Measurements from ENCODE around the gene TFG. TPM values are rescaled to one million over a fixed set of nuclear protein-coding genes. Genes with fewer than 3 reads are reported as not detected.

The TFG gene
- 156 and 159 TPM in 2 replicates for total RNA-seq

DNA sequence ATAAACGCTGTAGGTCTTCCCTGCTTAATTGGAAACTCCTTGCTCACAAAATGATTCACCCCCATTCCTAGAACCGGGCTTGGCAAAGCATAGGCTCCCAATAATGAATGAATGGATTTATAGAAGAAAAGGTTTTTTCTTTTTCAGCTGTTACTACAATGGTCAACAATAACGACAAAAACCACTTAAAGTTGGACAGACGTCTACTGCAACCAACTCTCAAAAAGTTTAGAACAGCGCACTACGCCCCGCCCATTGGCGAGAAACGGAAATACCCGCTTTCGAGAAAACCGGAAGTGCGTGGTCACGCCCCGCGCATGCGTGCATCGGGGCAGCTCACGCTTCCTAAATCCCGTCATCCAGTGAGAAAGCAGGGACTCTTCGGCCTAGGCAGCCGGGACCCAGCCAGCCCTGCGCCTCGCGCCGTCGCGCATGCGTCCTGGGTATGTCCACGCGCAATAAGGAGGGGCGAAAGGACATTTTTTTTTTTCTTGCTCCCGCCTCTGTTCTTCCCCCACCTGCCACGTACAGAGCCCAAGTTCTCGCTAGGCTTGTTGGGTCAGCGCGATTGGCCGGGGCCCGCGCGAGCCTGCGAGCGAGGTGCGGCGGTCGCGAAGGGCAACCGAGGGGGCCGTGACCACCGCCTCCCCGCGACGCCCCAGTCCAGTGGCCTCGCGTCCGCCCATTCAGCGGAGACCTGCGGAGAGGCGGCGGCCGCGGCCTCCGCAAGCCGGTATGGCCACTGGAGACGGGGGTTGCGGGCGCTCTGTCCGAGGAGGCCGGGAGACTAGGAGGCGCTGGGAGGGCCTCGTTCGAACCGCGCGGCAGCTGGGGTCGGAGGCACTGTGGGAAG, at the start of gene TFG:
TSS of gene TFG (plus strand) at position 506 of the 853 bp plus-strand sequence. CDS start 4,192 bp downstream, outside the sequence.

Other genes starting within 250 kb of the TFG start
- 174 and 277 TPM in 2 replicates for gene TMEM45A, start 216.9 kb upstream of the TFG start, total RNA-seq
- not detected in 2 replicates for gene ADGRG7, start 99.9 kb upstream of the TFG start, total RNA-seq